D721Med (cell line): Measurements from ENCODE around the gene ZC3H12C.

ENCODE experiments used
- DNase-seq: peaks from one replicate; pipeline ENCODE4 v3.0.0; 2011; ENCODE audit warnings: low spot score; ENCODE audit not compliant: insufficient read length
- FAIRE-seq: peaks from 2 replicates; lab custom pipeline; 2011; peaks lifted over from hg19 to GRCh38; lab: Jason Lieb, UNC
- CTCF ChIP-seq: IDR thresholded peaks from 2 replicates; pipeline ENCODE4 v1.5.1; 2012; ENCODE audit warnings: mild to moderate bottlenecking, control low read depth; ENCODE audit not compliant: insufficient read depth; ENCODE audit errors: missing control alignments

The ZC3H12C gene

DNA sequence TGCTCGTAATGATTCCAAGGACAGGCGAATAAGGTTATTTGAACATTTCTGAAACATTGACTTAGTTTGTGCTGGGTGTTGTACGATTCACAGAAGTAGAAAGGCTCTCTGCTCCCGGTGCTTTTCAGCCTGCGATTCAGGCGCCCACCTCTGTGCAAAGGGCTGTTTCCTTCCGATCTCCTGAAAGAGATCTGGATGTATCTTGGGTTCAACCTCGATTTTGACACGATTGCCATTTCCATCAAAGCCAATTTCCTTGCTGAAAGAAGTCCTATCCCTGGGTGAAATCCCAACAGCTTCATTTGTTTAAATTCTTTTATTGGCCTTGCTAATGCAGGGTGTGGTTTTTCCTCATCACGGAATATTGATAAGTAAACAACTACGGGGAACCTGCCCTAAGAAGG lies 1.1 kb upstream of the ZC3H12C start:
- FAIRE-seq (no peak), DNase-seq (no peak)

GRCh38 chr11:110093407-110094297 lies 460 bp downstream of the ZC3H12C start:
- DNase-seq (no peak), FAIRE-seq (no peak)
- no peak for TF ChIP-seq CTCF

More for the DNA sequence above, 1.1 kb upstream of the ZC3H12C start:
- TF ChIP-seq CTCF: no peak

DNA sequence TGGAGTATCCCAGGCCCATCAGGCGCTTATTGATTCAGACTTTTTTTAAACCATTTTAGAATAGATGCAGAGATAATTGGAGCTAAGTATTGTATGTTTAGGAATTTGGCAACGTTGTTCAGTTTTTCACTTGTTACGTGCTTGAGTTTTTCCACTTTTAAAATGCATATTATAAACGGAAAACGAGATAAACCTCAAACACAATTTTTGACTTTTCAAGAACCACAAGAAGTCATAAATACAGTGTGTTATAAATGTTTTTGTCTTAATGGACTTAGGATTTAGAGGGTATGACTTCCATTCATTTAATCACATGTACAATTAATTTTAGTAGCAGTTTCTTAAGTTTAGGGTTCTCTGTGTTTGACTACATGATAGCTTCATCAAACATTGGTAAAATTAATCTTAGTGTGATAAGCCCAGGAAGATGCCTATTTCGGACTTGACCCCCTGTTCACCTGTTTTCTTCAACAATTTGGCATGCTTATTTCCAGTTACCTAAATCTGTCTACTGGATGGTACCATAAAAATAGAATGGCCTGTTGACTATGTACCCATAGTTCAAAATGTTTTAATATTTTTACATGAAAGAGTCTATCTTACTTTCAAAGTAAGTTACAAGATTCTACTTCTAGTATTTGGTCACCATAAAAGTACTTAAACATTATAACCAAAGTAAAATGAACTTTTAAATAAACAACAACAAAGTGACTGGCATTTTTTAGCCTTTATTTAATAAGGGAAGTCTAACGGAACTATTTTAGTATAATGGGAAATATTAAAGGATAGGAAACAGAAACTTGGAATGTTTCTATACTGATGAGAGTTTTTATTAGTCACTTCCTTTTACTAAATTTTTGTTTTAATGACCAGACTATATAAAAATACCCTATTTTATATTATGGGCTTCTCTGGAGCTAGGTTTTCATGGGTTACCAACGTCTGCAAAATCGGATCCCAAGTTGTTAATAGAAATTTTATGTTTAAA lies 1.4 kb downstream of the ZC3H12C start:
- no peak for DNase-seq
- TF ChIP-seq CTCF: no peak
- no peak for FAIRE-seq

DNA sequence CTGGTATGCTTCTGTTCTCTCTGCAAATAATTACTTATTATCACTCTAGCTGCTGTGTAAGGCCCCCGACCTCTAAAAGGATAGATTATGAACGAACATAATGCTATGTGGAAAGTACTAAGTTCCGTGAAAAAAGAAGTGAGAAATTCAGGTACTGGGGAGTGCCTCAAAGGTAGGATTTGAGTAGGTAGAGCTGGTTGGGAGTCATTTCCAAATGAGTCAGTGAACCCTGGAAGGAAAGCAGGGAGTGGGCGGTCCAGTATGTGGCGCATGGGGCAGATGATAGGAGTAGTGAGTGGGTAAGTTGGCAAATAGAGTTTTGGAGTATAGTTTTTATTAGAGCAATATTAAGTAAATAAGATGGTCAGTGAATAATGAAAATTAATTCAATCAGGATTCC lies 2.4 kb downstream of the ZC3H12C start:
- no peak for TF ChIP-seq CTCF
- no peak for DNase-seq
- no peak for FAIRE-seq

- DNase-seq (no peak), FAIRE-seq (no peak)
- TF ChIP-seq CTCF: no peak
Measured at GRCh38 chr11:110096496-110096895, 3.3 kb downstream of the ZC3H12C start.

- FAIRE-seq: no peak
- no peak for DNase-seq
- no peak for TF ChIP-seq CTCF
Measured at GRCh38 chr11:110097459-110098012, 4.3 kb downstream of the ZC3H12C start.
